Neural progenitor cell (in vitro differentiated cells): ENCODE data around the gene ITGA3. TPM values are rescaled to one million over a fixed set of nuclear protein-coding genes. Genes with fewer than 3 reads are reported as not detected.
A peak's percentile ranks its signal among the peaks of the same experiment; 100 is the strongest.

Experiments used
- DNase-seq: peaks from one replicate; pipeline ENCODE4 v3.0.0-alpha.2; 2016; ENCODE audit warnings: low spot score
- H2AFZ ChIP-seq: fragments of 200-600 bp; sonication (generic); replicated peaks from 2 replicates; pipeline ENCODE4 v1.6.1; 2016; ENCODE audit warnings: antibody characterized with exemption
- H3F3A ChIP-seq: fragments of 200-600 bp; sonication (generic); 2 replicates; pipeline ENCODE4 v1.6.1; 2016; ENCODE audit warnings: antibody characterized with exemption, low read depth
- H3K27ac ChIP-seq: fragments of 200-600 bp; sonication (generic); 2 replicates; pipeline ENCODE4 v1.5.1; 2016; ENCODE audit warnings: mild to moderate bottlenecking
- H3K27me3 ChIP-seq: fragments of 200-600 bp; sonication (generic); 2 replicates; pipeline ENCODE4 v1.6.1; 2016; ENCODE audit warnings: mild to moderate bottlenecking, moderate library complexity
- H3K36me3 ChIP-seq: fragments of 200-600 bp; sonication (generic); 2 replicates; pipeline ENCODE4 v1.5.1; 2016
- H3K4me1 ChIP-seq: fragments of 200-600 bp; sonication (generic); 2 replicates; pipeline ENCODE4 v1.6.1; 2016; ENCODE audit warnings: mixed run types
- H3K4me2 ChIP-seq: fragments of 200-600 bp; sonication (generic); 2 replicates; pipeline ENCODE4 v1.6.1; 2016
- H3K4me3 ChIP-seq: fragments of 200-600 bp; sonication (generic); 2 replicates; pipeline ENCODE4 v1.5.1; 2016
- H3K79me2 ChIP-seq: fragments of 200-600 bp; sonication (generic); 2 replicates; pipeline ENCODE4 v1.6.1; 2016; ENCODE audit warnings: low read depth
- H3K9ac ChIP-seq: fragments of 200-600 bp; sonication (generic); 2 replicates; pipeline ENCODE4 v1.6.1; 2016
- H3K9me3 ChIP-seq: fragments of 200-600 bp; sonication (generic); 2 replicates; pipeline ENCODE4 v1.5.1; 2016; ENCODE audit warnings: low read depth
- H4K20me1 ChIP-seq: fragments of 200-600 bp; sonication (generic); 2 replicates; pipeline ENCODE4 v1.6.1; 2016; ENCODE audit warnings: low read depth
- H3K27ac Mint-ChIP-seq: 3 replicates; pipeline ENCODE4 v1.8.0; 2021; ENCODE audit warnings: mixed read lengths
- H3K27me3 Mint-ChIP-seq: 2 replicates; pipeline ENCODE4 v1.8.0; 2022; ENCODE audit warnings: low read depth, mild to moderate bottlenecking, inconsistent platforms, moderate library complexity, mixed read lengths; ENCODE audit not compliant: insufficient read depth
- H3K36me3 Mint-ChIP-seq: 3 replicates; pipeline ENCODE4 v1.8.0; 2021; ENCODE audit warnings: mixed read lengths
- H3K4me1 Mint-ChIP-seq: 3 replicates; pipeline ENCODE4 v1.8.0; 2021; ENCODE audit warnings: mixed read lengths
- H3K4me3 Mint-ChIP-seq: 3 replicates; pipeline ENCODE4 v1.8.0; 2021; ENCODE audit warnings: mild to moderate bottlenecking, moderate library complexity, mixed read lengths
- H3K9me3 Mint-ChIP-seq: 3 replicates; pipeline ENCODE4 v1.8.0; 2020; ENCODE audit warnings: mixed read lengths
- CTCF ChIP-seq: fragments of 200-600 bp; sonication (generic); IDR thresholded peaks from 2 replicates; pipeline ENCODE4 v1.5.1; 2017; ENCODE audit warnings: antibody characterized with exemption, mild to moderate bottlenecking
- EZH2 ChIP-seq: fragments of 200-600 bp; sonication (generic); IDR thresholded peaks from 2 replicates; pipeline ENCODE4 v1.6.1; 2017; ENCODE audit warnings: antibody characterized with exemption, mild to moderate bottlenecking, moderate library complexity
- EZH2phosphoT487 ChIP-seq: fragments of 200-600 bp; sonication (generic); IDR thresholded peaks from 2 replicates; pipeline ENCODE4 v1.6.1; 2017; ENCODE audit warnings: antibody characterized with exemption
- total RNA-seq: library from RNA; depleted of rRNA; stranded (reverse); fragments of >200 nt; gene quantifications from 2 replicates; pipeline ENCODE4 v1.2.3, GENCODE V29; 2015; ENCODE audit warnings: low replicate concordance

ITGA3 gene
- total RNA-seq, 1 donor from 2014 or later = 7.7 TPM

DNA sequence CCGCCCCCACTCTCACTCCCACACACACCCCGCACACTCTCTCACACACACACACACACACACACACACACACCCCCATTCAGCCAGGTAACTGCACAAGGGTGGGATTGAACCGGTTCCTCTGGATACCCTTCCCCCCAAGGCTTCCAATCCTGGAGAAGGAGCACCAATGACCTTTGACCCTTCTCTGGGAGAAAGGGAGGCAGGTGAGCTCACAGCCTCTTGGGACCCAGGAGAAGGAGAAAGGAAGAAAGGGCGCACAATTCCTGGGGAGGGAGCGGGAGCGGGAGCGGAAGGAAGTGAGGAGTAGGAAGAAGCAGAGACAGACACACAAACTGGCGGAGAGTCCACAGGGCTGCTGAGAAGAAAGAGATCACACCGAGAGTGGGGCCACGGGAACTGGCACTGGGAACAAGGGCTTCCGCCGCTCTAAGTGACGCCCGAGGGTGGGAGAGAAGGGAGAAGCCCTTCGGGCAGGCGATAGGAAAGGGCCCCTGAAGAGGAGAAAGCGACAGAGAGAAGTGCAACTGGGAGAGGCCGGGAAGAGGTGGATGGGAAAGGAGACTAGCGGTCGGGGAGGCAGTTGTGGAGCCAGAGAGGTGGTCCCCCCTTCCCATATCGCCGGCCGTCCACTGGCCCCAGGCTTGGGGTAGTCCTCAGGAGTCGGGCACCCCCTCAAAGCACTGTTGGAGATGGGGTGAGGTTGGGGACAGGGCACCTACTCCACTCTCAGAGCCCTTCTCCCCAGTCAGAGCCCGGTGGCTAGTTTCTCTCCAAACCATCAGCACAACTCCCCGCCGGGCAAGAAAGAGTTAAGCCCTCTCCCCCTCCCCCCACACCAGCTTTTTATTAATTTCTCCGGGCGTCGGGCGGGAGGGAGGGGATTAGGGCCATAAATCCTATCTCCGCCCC, 72.8 kb downstream of the ITGA3 start:
- H3K27me3 ChIP-seq = no peaks in the 10 kb centered on the region
- H3K4me1 ChIP-seq = peaks cover 26% of the 10 kb centered on the region
- no peak overlapping the region for H3K27ac ChIP-seq
- H3K36me3 ChIP-seq = no peaks in the 10 kb centered on the region
- H3K27ac Mint-ChIP-seq = peak overlapping the region; percentile 94
- H3K4me3 ChIP-seq = peak overlapping the region; percentile 86
- TF ChIP-seq EZH2 (no peak), CTCF (no peak), EZH2phosphoT487 (no peak)
- peaks cover 4% of the 10 kb centered on the region for H3K36me3 Mint-ChIP-seq
- no peaks in the 10 kb centered on the region for H3K9me3 ChIP-seq
- H3K27me3 Mint-ChIP-seq = peaks cover 8% of the 10 kb centered on the region
- peak overlapping the region; percentile 92 for H3K4me2 ChIP-seq
- peaks cover 15% of the 10 kb centered on the region for H3K79me2 ChIP-seq
- H3K4me1 Mint-ChIP-seq = peaks cover 51% of the 10 kb centered on the region
- no peaks in the 10 kb centered on the region for H3K9me3 Mint-ChIP-seq
- no peak overlapping the region for H3K9ac ChIP-seq
- H3K4me3 Mint-ChIP-seq = peak overlapping the region; percentile 96
- peaks cover 43% of the 10 kb centered on the region for H3F3A ChIP-seq
- H2AFZ ChIP-seq = peak overlapping the region; percentile 72
- DNase-seq = peak; percentile 55
- peaks cover 3% of the 10 kb centered on the region for H4K20me1 ChIP-seq

- H3K27ac ChIP-seq = no peak overlapping the region
- Mint-ChIP-seq H3K27me3 (peaks cover 10% of the 10 kb centered on the region), H3K36me3 (peaks cover 6% of the 10 kb centered on the region), H3K9me3 (no peaks in the 10 kb centered on the region), H3K27ac (no peak overlapping the region), H3K4me3 (peak overlapping the region; percentile 96), H3K4me1 (peaks cover 47% of the 10 kb centered on the region)
- H3K4me1 ChIP-seq = peaks cover 20% of the 10 kb centered on the region
- H3K9me3 ChIP-seq = no peaks in the 10 kb centered on the region
- no peaks in the 10 kb centered on the region for H3K27me3 ChIP-seq
- H3K36me3 ChIP-seq = no peaks in the 10 kb centered on the region
- H3K9ac ChIP-seq = no peak overlapping the region
- H3K4me2 ChIP-seq = peak overlapping the region; percentile 92
- H2AFZ ChIP-seq = peak overlapping the region; percentile 72
- H4K20me1 ChIP-seq = peaks cover 3% of the 10 kb centered on the region
- peaks cover 15% of the 10 kb centered on the region for H3K79me2 ChIP-seq
- no peak for DNase-seq
- peaks cover 37% of the 10 kb centered on the region for H3F3A ChIP-seq
- TF ChIP-seq EZH2 (no peak), CTCF (no peak), EZH2phosphoT487 (no peak)
- H3K4me3 ChIP-seq = peak overlapping the region; percentile 86
Observed at GRCh38 chr17:50129353-50129727, 73.4 kb downstream of the ITGA3 start.

GRCh38 chr17:50129728-50130558, 74.0 kb downstream of the ITGA3 start, which contains the start of gene SAMD14:
Gene SAMD14, minus strand, starts transcription at chr17:50130160. Its CDS starts 5,201 bp downstream, at chr17:50124959.
- H3K36me3 Mint-ChIP-seq = peaks cover 5% of the 10 kb centered on the region
- TF ChIP-seq EZH2phosphoT487 = no peak
- no peak for TF ChIP-seq EZH2
- TF ChIP-seq CTCF = no peak
- peaks cover 10% of the 10 kb centered on the region for H3K27me3 Mint-ChIP-seq
- peaks cover 42% of the 10 kb centered on the region for H3K4me1 Mint-ChIP-seq
- peaks cover 15% of the 10 kb centered on the region for H3K79me2 ChIP-seq
- H3K27me3 ChIP-seq = no peaks in the 10 kb centered on the region
- H3K9me3 ChIP-seq = no peaks in the 10 kb centered on the region
- H3K27ac Mint-ChIP-seq = peak within 1 kb of the TSS; percentile 81
- H3K9ac ChIP-seq = no peak within 1 kb of the TSS
- peaks cover 19% of the 10 kb centered on the region for H3K4me1 ChIP-seq
- peak within 1 kb of the TSS; percentile 96 for H3K4me3 Mint-ChIP-seq
- H4K20me1 ChIP-seq = peaks cover 3% of the 10 kb centered on the region
- H3K36me3 ChIP-seq = no peaks in the 10 kb centered on the region
- DNase-seq = peak; percentile 83
- H3K4me3 ChIP-seq = peak within 1 kb of the TSS; percentile 86
- H3F3A ChIP-seq = peaks cover 31% of the 10 kb centered on the region
- H3K4me2 ChIP-seq = peak within 1 kb of the TSS; percentile 92
- H3K27ac ChIP-seq = no peak within 1 kb of the TSS
- no peaks in the 10 kb centered on the region for H3K9me3 Mint-ChIP-seq
- H2AFZ ChIP-seq = peak within 1 kb of the TSS; percentile 72
